Liver (tissue), 9 donors: ENCODE results near the gene XPR1. TPM values are rescaled to one million over a fixed set of nuclear protein-coding genes. Genes with fewer than 3 reads are reported as not detected.

Source experiments
- DNase-seq: peaks from one replicate; pipeline ENCODE4 v3.0.0-alpha.2; 2017; ENCODE audit warnings: low spot score
- H3K27ac ChIP-seq, 2 donors: one replicate each; pipeline ENCODE4 v1.7.0; 2013; ENCODE audit warnings: inconsistent platforms in 2 of 2, low read length in 2 of 2, control low read depth in 1 of 2, low read depth in 1 of 2, mild to moderate bottlenecking in 1 of 2
- H3K27me3 ChIP-seq, 4 donors: one replicate each; pipeline versions ENCODE4 v1.6.1 to v1.7.0; 2013; ENCODE audit warnings: low read length in 3 of 4, inconsistent platforms in 1 of 4, mild to moderate bottlenecking in 1 of 4, moderate library complexity in 1 of 4; ENCODE audit not compliant: control insufficient read depth in 4 of 4, insufficient read depth in 4 of 4
- H3K36me3 ChIP-seq, 4 donors: one replicate each; pipeline versions ENCODE4 v1.6.1 to v1.7.0; 2013; ENCODE audit warnings: low read length in 3 of 4, mild to moderate bottlenecking in 3 of 4, low read depth in 1 of 4, moderate library complexity in 1 of 4; ENCODE audit not compliant: control insufficient read depth in 4 of 4, insufficient read depth in 3 of 4
- H3K4me1 ChIP-seq, 4 donors: one replicate each; pipeline versions ENCODE4 v1.6.1 to v1.7.0; 2013; ENCODE audit warnings: low read length in 3 of 4, mild to moderate bottlenecking in 3 of 4, moderate library complexity in 1 of 4; ENCODE audit not compliant: control insufficient read depth in 4 of 4, insufficient read depth in 4 of 4
- H3K4me3 ChIP-seq, 3 donors: one replicate each; pipeline versions ENCODE4 v1.6.1 to v1.7.0; 2013; ENCODE audit warnings: low read length in 3 of 3, control low read depth in 1 of 3, low read depth in 1 of 3, mild to moderate bottlenecking in 1 of 3
- H3K9ac ChIP-seq, 2 donors: one replicate each; pipeline ENCODE4 v1.7.0; 2013; ENCODE audit warnings: low read length in 2 of 2, mild to moderate bottlenecking in 2 of 2, moderate library complexity in 2 of 2, control low read depth in 1 of 2, low read depth in 1 of 2
- H3K9me3 ChIP-seq, 4 donors: one replicate each; pipeline versions ENCODE4 v1.6.1 to v1.7.0; 2013; ENCODE audit warnings: low read length in 3 of 4; ENCODE audit not compliant: control insufficient read depth in 4 of 4
- ATF3 ChIP-seq: IDR thresholded peaks from 2 replicates; pipeline ENCODE4 v1.6.1; 2016; ENCODE audit warnings: antibody characterized with exemption
- CTCF ChIP-seq: fragments of 150-350 bp; IDR thresholded peaks from 2 replicates; pipeline ENCODE4 v1.5.1; 2017; ENCODE audit warnings: improper control_type of control experiment, low read depth, low read length; ENCODE audit not compliant: missing input control
- EGR1 ChIP-seq, 2 donors: IDR thresholded peaks; 2 replicates each; pipeline ENCODE4 v1.6.1; 2016 to 2018; ENCODE audit warnings: antibody characterized with exemption in 2 of 2, low read depth in 2 of 2
- FOXA1 ChIP-seq: IDR thresholded peaks from 2 replicates; pipeline ENCODE4 v1.6.1; 2016; ENCODE audit warnings: antibody characterized with exemption
- FOXA2 ChIP-seq: IDR thresholded peaks from 2 replicates; pipeline ENCODE4 v1.6.1; 2016; ENCODE audit warnings: antibody characterized with exemption
- GABPA ChIP-seq, 2 donors: IDR thresholded peaks in 1 of 2; conservative IDR thresholded peaks in 1 of 2; 2 replicates each; pipeline ENCODE4 v1.6.1; 2016; ENCODE audit warnings: antibody characterized with exemption in 2 of 2, mild to moderate bottlenecking in 1 of 2, moderate library complexity in 1 of 2
- HNF4A ChIP-seq, 2 donors: conservative IDR thresholded peaks; 2 replicates each; pipeline ENCODE4 v1.6.1; 2016; ENCODE audit warnings: antibody characterized with exemption in 2 of 2, mild to moderate bottlenecking in 2 of 2
- HNF4G ChIP-seq: IDR thresholded peaks from 2 replicates; pipeline ENCODE4 v1.6.1; 2016; ENCODE audit warnings: antibody characterized with exemption
- MAX ChIP-seq: IDR thresholded peaks from 2 replicates; pipeline ENCODE4 v1.6.1; 2016; ENCODE audit warnings: antibody characterized with exemption
- NR2F2 ChIP-seq: IDR thresholded peaks from 2 replicates; pipeline ENCODE4 v1.6.1; 2016; ENCODE audit warnings: antibody characterized with exemption
- RAD21 ChIP-seq, 2 donors: IDR thresholded peaks; 2 replicates each; pipeline ENCODE4 v1.6.1; 2016; ENCODE audit warnings: antibody characterized with exemption in 2 of 2, mild to moderate bottlenecking in 2 of 2
- RXRA ChIP-seq, 2 donors: IDR thresholded peaks; 2 replicates each; pipeline ENCODE4 v1.6.1; 2017 to 2018; ENCODE audit warnings: antibody characterized with exemption in 2 of 2, mild to moderate bottlenecking in 1 of 2
- SP1 ChIP-seq: IDR thresholded peaks from 2 replicates; pipeline ENCODE4 v1.6.1; 2018; ENCODE audit warnings: antibody characterized with exemption, mild to moderate bottlenecking
- TAF1 ChIP-seq: conservative IDR thresholded peaks from 2 replicates; pipeline ENCODE4 v1.6.1; 2016; ENCODE audit warnings: antibody characterized with exemption, mild to moderate bottlenecking
- YY1 ChIP-seq: IDR thresholded peaks from 2 replicates; pipeline ENCODE4 v1.6.1; 2016; ENCODE audit warnings: antibody characterized with exemption, mild to moderate bottlenecking
- ZBTB33 ChIP-seq: IDR thresholded peaks from 2 replicates; pipeline ENCODE4 v1.6.1; 2016; ENCODE audit warnings: antibody characterized with exemption
- WGBS: extraction: QIAGEN DNeasy Blood & Tissue Kit; methylation state at CpG from one replicate; pipeline ENCODE4 v1.1.7; 2013; 5-methylcytosine and 5-hydroxymethylcytosine counted together
- polyA plus RNA-seq, 2 donors: library from polyadenylated mRNA; stranded (reverse) in 1 of 2; unstranded in 1 of 2; fragments of 200-250 nt in 1 of 2; fragments of >200 nt in 1 of 2; fragmentation: Nextera tagmentation in 1 of 2; extraction: Ambion mirVana in 1 of 2; gene quantifications; one replicate each; pipeline versions ENCODE4 v1.2.1 to v1.2.3, GENCODE V29; 2013 to 2015
- total RNA-seq, 2 donors: library from RNA; depleted of rRNA; stranded (reverse); fragments of >200 nt; gene quantifications; one replicate each; pipeline ENCODE4 v1.2.3, GENCODE V29; 2014
- donor health status: healthy.
- donor health status: healthy.
- donor health status: healthy.
- donor health status: healthy.
- donor health status: healthy.

The XPR1 gene
- total and polyA plus RNA-seq, 4 donors = 1.8 to 14.3 (median 5.9) TPM

GRCh38 chr1:180837020-180837419, 205.2 kb downstream of the XPR1 start:
- DNase-seq = no peak
- peaks cover 0 to 3% (median 0%) of the 10 kb centered on the region in 4 donors for H3K36me3 ChIP-seq
- WGBS = 91% methylated on average over 3 of the region's 3 CpGs
- no peak for TF ChIP-seq HNF4G
- no peak for TF ChIP-seq EGR1 (IDR thresholded peaks at IDR 0.05; ENCODE audit: low read depth in 2 of 2)
- TF ChIP-seq MAX = no peak
- TF ChIP-seq HNF4A (conservative IDR thresholded peaks at IDR 0.05) = no peak
- TF ChIP-seq FOXA2 = no peak
- TF ChIP-seq FOXA1 = no peak
- no peak for TF ChIP-seq NR2F2
- TF ChIP-seq TAF1 = no peak
- no peak for TF ChIP-seq SP1
- no peak for TF ChIP-seq GABPA (IDR thresholded peaks at IDR 0.05 in 1 of 2, conservative IDR thresholded peaks at IDR 0.05 in 1 of 2)
- TF ChIP-seq RAD21 (IDR thresholded peaks at IDR 0.05) = no peak
- TF ChIP-seq ATF3 = no peak
- TF ChIP-seq YY1 = no peak
- TF ChIP-seq RXRA (IDR thresholded peaks at IDR 0.05) = no peak
- no peak for TF ChIP-seq ZBTB33
- TF ChIP-seq CTCF = no peak
- H3K4me1 ChIP-seq = no peaks in the 10 kb centered on the region
- H3K27ac ChIP-seq = no peak overlapping the region
- H3K9ac ChIP-seq = no peak overlapping the region
- H3K27me3 ChIP-seq = no peaks in the 10 kb centered on the region
- H3K9me3 ChIP-seq = no peaks in the 10 kb centered on the region
- H3K4me3 ChIP-seq = no peak overlapping the region

- Histone ChIP-seq H3K27me3 (no peaks in the 10 kb centered on the region), H3K36me3 (no peaks in the 10 kb centered on the region), H3K4me3 (no peak overlapping the region), H3K9ac (no peak overlapping the region), H3K27ac (no peak overlapping the region), H3K9me3 (no peaks in the 10 kb centered on the region), H3K4me1 (no peaks in the 10 kb centered on the region)
- DNase-seq = no peak
- no peak for TF ChIP-seq YY1
- no peak for TF ChIP-seq RXRA (IDR thresholded peaks at IDR 0.05)
- TF ChIP-seq RAD21 (IDR thresholded peaks at IDR 0.05) = no peak
- no peak for TF ChIP-seq HNF4A (conservative IDR thresholded peaks at IDR 0.05)
- WGBS = 97% methylated on average over 3 of the region's 3 CpGs
Observed at GRCh38 chr1:180838535-180838934, 206.7 kb downstream of the XPR1 start.

GRCh38 chr1:180839547-180839946, 207.7 kb downstream of the XPR1 start:
- H3K4me3 ChIP-seq = no peak overlapping the region
- no peak overlapping the region for H3K27ac ChIP-seq
- no peaks in the 10 kb centered on the region for H3K36me3 ChIP-seq
- H3K9me3 ChIP-seq = no peaks in the 10 kb centered on the region
- DNase-seq = no peak
- 98% methylated on average over 4 of the region's 4 CpGs for WGBS
- H3K4me1 ChIP-seq = no peaks in the 10 kb centered on the region
- no peaks in the 10 kb centered on the region for H3K27me3 ChIP-seq
- no peak overlapping the region for H3K9ac ChIP-seq
- TF ChIP-seq SP1 = no peak
- TF ChIP-seq GABPA (IDR thresholded peaks at IDR 0.05 in 1 of 2, conservative IDR thresholded peaks at IDR 0.05 in 1 of 2) = no peak
- TF ChIP-seq EGR1 (IDR thresholded peaks at IDR 0.05; ENCODE audit: low read depth in 2 of 2) = no peak
- no peak for TF ChIP-seq ZBTB33
